ENCODE results near the gene NLRP10.
A peak's percentile ranks its signal among the peaks of the same experiment; 100 is the strongest.

Gene NLRP10

GRCh38 chr11:7974668-7975067, 9.4 kb upstream of the NLRP10 start:
- DNase-seq (ENCODE audit: low spot score): no peak

GRCh38 chr11:7973011-7973410, 7.8 kb upstream of the NLRP10 start:
- peak; percentile 64 for DNase-seq (ENCODE audit: low spot score)

- DNase-seq (ENCODE audit: low spot score): no peak
These were observed 6.6 kb upstream of the NLRP10 start for GRCh38 chr11:7971846-7972245.

DNA sequence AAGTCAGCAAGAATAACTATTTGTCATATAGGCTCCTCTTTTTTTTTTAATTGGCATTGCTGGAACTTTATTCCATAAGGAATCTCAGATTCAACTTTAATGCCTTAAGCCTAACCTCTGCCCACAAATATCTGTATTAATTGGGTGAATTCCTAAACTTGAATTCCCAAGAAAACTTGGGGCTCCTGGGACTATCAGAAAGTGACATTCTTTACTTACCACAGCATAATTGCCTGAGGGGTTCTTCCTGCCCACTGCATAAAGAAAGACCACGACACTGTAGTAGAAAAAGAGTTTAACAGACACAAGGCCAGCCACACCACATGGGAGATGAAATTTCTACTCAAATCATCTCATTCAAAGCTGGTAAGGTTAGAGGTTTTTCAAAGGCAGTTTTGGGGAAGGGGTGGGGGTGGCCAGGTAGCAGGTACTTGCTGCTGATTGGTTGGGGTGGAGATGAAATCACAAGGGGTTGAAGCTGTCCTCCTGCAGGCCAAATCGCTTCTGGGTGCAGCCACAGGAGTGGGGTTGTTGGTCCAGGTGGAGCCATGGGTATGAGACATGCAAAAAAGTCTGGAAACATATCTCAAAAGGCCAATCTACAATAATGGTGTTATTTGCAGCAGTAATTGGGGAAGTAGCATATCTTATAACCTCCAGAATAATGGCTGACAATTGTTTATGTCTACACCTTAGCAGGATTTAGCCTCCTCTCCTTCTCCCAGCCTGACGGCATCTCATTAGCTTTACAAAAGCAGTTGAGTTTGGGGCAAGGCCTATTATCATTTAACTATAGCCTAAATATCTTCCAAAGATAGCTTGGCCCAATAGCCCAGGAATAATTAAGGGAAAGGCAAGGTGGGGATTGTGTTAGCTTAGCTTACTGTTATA, 4.8 kb upstream of the NLRP10 start:
- no peak for DNase-seq (ENCODE audit: low spot score)

- no peak for DNase-seq (ENCODE audit: low spot score)
These were observed 3.4 kb upstream of the NLRP10 start for GRCh38 chr11:7968686-7969085.

- no peak for DNase-seq (ENCODE audit: low spot score)
These were observed 2.6 kb upstream of the NLRP10 start for GRCh38 chr11:7967826-7968225.

GRCh38 chr11:7967097-7967496, 1.9 kb upstream of the NLRP10 start:
- no peak for DNase-seq (ENCODE audit: low spot score)

GRCh38 chr11:7964873-7965272, 374 bp downstream of the NLRP10 start:
- no peak for DNase-seq (ENCODE audit: low spot score)

DNA sequence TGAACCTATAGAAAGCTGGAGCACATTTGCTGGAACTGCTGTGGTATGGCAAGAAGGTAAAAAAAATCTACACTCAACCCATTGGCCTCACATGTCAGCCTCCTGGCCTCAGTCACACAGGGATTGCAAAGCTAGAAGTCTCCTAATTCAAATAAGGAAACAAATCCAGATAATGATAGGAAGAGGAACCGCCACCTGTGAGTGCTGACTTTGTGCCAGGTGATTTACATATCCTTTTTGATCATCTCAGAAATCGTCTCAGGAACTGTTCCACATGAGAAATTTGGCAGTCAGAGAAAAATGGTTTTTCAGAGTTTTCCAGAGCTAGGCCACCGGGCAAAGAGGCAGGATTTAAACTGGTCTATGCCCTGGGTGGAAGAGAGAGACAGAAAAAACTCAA, 986 bp downstream of the NLRP10 start:
- no peak for DNase-seq (ENCODE audit: low spot score)

DNA sequence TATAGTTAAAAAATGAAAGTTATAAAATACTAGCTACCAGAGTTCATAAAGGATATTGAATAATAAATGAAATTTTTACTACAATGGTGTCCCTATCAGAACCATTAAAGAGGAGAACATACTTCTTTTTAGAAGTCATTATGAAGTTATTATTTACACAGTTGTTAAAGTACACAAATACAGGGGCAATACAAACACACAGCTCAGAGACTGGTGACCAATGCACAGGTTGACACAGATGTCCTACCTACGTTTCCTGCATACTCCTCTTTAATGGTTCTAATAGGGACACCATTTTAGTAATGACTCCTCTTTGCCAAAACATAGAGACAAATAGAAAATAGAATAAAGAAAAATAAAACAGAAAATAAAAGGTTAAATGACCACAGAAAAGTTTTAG, 10.1 kb downstream of the NLRP10 start:
- no peak for DNase-seq (ENCODE audit: low spot score)

- DNase-seq (ENCODE audit: low spot score): no peak
These were observed 15.3 kb downstream of the NLRP10 start for GRCh38 chr11:7949934-7950333.

DNA sequence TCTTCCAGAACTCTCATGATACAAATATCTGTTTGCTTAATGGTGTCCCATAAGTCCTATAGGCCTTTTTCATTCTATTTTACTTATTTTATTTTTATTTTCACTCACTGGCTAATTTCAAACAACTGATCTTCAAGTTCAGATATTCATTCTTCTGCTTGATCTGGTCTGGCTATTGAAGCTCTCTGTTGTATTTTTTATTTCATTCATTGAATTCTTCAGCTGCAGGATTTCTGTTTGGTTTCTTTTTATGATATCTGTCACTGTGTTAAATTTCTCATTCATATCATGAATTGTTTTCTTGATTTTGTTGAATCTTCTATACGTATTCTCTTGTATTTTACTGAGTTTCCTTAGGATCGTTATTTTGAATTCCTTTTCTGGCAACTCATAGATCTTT, 21.1 kb downstream of the NLRP10 start:
- DNase-seq (ENCODE audit: low spot score): no peak

- no peak for DNase-seq (ENCODE audit: low spot score)
These were observed 23.6 kb downstream of the NLRP10 start, which contains the start of gene OR10A3 for GRCh38 chr11:7941608-7942007. Gene OR10A3 (minus strand): TSS chr11:7941708. CDS start chr11:7939520, 2,188 bp downstream.

DNA sequence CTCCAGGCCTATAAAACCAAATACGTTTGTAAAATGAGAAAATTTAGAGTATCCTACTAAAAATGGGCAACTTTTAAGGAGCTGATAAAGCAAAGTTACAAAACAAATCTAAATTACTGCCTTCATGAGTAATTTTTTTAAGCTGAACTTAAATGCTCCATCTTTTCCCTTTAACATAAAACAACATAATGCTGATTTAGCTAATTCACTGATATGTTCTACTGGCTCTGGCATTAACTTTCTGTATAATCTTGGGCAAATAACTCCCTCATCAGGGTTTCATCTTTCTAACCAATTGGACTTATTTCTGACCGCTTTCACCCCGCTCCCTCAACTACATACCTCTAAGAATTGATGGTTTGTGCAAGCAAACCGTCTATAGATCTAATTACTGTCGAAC, 24.1 kb downstream of the NLRP10 start:
- DNase-seq (ENCODE audit: low spot score): no peak

- no peak for DNase-seq (ENCODE audit: low spot score)
These were observed 28.6 kb downstream of the NLRP10 start for GRCh38 chr11:7936615-7937014.

GRCh38 chr11:7931168-7931567, 34.1 kb downstream of the NLRP10 start, which contains the start of gene OR10A6:
Gene OR10A6 (minus strand): TSS chr11:7931268. CDS start chr11:7928662, 2,606 bp downstream.
- no peak for DNase-seq (ENCODE audit: low spot score)

DNA sequence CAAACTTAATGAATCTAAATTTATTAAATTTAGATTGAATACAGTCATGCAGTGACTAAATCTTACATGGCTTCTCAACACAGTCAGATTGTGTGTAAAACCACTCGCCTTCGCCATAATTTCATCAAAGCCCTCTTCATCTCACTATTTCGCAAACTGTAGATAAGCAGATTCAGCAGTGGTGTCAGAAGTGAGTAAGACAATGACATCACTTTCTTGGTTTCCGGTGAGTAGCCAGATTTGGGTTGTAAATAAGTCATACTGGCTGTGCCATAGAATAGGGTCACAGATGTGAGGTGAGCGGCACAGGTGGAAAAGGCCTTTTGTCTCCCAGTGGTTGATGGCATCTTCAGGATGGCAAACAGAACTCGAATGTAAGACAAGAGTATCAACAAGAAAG, 37.6 kb downstream of the NLRP10 start:
- no peak for DNase-seq (ENCODE audit: low spot score)

- no peak for DNase-seq (ENCODE audit: low spot score)
These were observed 40.7 kb downstream of the NLRP10 start for GRCh38 chr11:7924536-7924935.

DNA sequence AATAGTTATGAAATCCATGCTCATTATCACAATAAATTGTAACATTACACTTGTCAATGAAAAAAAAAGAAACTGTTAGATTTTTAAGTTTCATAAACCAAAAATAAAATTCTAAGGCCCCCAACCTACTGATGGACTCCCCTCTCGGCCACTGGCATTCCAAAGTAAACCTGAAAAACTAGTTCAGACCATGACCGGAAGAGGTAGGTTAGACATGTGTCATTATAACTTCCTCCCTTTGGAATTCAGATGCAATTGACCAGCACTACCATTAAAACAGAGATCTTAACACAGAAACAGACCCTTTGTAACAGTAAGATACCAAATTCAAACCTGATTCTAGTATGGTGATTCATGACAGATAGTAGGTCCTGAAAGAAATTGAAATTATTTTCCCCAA, 47.1 kb downstream of the NLRP10 start:
- DNase-seq (ENCODE audit: low spot score): no peak
